ENCODE data around the gene TMPRSS4.

Gene TMPRSS4

GRCh38 chr11:118106789-118107335 is 30.0 kb downstream of the TMPRSS4 start:
- DNase-seq, result no peak

GRCh38 chr11:118108513-118108912 is 31.6 kb downstream of the TMPRSS4 start:
- DNase-seq, result no peak

GRCh38 chr11:118109231-118109630 is 32.4 kb downstream of the TMPRSS4 start:
- DNase-seq, result no peak

- no peak for DNase-seq
These were observed 34.3 kb downstream of the TMPRSS4 start for GRCh38 chr11:118111019-118111743.

GRCh38 chr11:118111744-118112035 is 34.8 kb downstream of the TMPRSS4 start:
- no peak for DNase-seq

GRCh38 chr11:118112711-118113430 is 36.0 kb downstream of the TMPRSS4 start:
- no peak for DNase-seq

GRCh38 chr11:118114266-118114665 is 37.4 kb downstream of the TMPRSS4 start:
- DNase-seq, result no peak

GRCh38 chr11:118115048-118115447 is 38.2 kb downstream of the TMPRSS4 start:
- DNase-seq, result no peak

- DNase-seq, result no peak
These were observed 41.1 kb downstream of the TMPRSS4 start for GRCh38 chr11:118117790-118118601.

GRCh38 chr11:118120793-118121192 is 43.9 kb downstream of the TMPRSS4 start:
- no peak for DNase-seq

- no peak for DNase-seq
These were observed 48.2 kb downstream of the TMPRSS4 start for GRCh38 chr11:118124929-118125535.

GRCh38 chr11:118126082-118126838 is 49.4 kb downstream of the TMPRSS4 start:
- DNase-seq, result no peak

- DNase-seq, result no peak
These were observed 51.4 kb downstream of the TMPRSS4 start for GRCh38 chr11:118128310-118128709.

- DNase-seq, result no peak
These were observed 52.0 kb downstream of the TMPRSS4 start for GRCh38 chr11:118128721-118129470.

- no peak for DNase-seq
These were observed 52.7 kb downstream of the TMPRSS4 start for GRCh38 chr11:118129471-118130172.

GRCh38 chr11:118132385-118133151 is 55.7 kb downstream of the TMPRSS4 start:
- DNase-seq, result no peak

- DNase-seq, result no peak
These were observed 56.9 kb downstream of the TMPRSS4 start for GRCh38 chr11:118133816-118134215.

- no peak for DNase-seq
These were observed 58.3 kb downstream of the TMPRSS4 start for GRCh38 chr11:118135051-118135795.

GRCh38 chr11:118135796-118136165 is 58.9 kb downstream of the TMPRSS4 start:
- no peak for DNase-seq

Measured in stimulated activated CD4-positive, alpha-beta T cell treated with anti-CD3 and anti-CD28 coated beads, Interleukin-2, amount 100 ng/mL, for 24 hours (primary cell).